Rectal smooth muscle tissue (tissue), 1 donor: ENCODE data around the gene MYLK2.

Experiments
- H3K27ac ChIP-seq: one replicate; pipeline ENCODE4 v1.7.0; 2013; ENCODE audit warnings: low read depth, low read length, inconsistent platforms
- H3K27me3 ChIP-seq: one replicate; pipeline ENCODE4 v1.7.0; 2013; ENCODE audit warnings: low read length; ENCODE audit not compliant: control insufficient read depth, insufficient read depth
- H3K36me3 ChIP-seq: one replicate; pipeline ENCODE4 v1.7.0; 2013; ENCODE audit warnings: low read length; ENCODE audit not compliant: control insufficient read depth, insufficient read depth
- H3K4me1 ChIP-seq: one replicate; pipeline ENCODE4 v1.7.0; 2013; ENCODE audit warnings: low read length; ENCODE audit not compliant: control insufficient read depth, insufficient read depth
- H3K4me3 ChIP-seq: one replicate; pipeline ENCODE4 v1.7.0; 2013; ENCODE audit warnings: low read length
- H3K9ac ChIP-seq: one replicate; pipeline ENCODE4 v1.7.0; 2013; ENCODE audit warnings: low read length

Gene MYLK2

DNA sequence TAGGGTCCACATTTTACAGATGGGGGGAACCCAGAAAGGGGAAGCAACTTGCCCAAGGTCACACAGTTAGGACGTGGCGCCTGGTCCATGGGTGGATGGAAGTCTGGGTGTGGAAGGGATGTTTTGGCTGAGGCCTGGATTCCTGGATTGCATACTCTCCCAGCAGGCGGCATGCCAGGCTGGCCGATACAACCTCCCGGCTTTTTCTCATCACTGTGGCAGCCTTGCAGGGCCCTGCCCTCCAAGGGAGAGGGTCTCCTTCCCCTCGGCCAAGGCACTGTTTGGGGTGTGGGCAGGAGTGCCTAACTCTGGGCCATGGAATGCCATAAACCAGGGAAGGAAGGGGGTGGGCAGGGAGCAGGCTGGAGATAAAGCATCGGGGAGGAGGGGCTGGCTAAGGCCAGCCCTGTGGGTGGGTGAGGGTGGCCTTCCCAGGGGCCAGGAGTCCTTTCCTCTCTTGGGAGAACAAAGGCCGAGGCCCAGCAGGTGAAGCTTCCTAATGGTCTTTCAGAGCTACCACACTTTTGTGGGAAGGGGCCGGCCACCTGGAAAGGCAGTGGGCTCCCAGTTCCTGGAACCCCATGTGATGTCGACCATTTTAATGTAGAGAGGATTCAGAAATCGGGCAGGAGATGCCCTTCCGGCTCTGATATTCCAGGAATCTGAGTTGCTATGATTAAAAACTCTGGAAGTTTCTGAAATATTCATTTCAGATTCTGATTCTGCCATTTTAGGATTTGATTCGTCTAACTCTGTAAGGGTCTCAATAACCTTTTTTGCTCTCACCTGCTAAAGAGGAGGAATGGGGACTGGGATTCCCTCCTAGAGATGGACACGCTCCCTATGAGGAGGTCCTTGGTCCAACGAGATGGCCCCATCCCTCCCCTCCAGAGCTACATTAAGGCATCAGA, 22.0 kb downstream of the MYLK2 start:
- peaks cover 3% of the 10 kb centered on the region for H3K4me1 ChIP-seq
- no peak overlapping the region for H3K4me3 ChIP-seq
- no peak overlapping the region for H3K9ac ChIP-seq
- H3K27ac ChIP-seq = no peak overlapping the region
- H3K36me3 ChIP-seq = no peaks in the 10 kb centered on the region
- no peaks in the 10 kb centered on the region for H3K27me3 ChIP-seq

DNA sequence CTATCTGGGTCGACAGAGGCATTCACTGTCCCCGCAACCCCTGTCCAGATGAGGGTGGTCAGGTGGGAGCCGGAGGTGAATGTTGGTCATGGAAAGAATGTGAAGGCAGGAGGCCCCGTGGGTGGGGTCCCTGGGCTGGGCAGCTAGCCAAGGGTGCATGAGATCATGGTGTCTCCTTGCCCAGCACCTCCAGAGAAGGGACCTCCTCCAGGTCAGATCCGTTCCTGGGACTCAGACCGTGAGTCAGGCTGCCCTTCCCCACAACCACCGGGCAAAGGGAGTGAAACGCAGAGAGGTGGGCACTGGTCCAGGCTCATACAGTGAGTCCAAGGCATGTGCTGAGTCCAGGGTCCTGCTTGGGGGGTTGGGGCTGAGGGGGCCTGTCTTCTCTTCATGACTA, 22.8 kb downstream of the MYLK2 start:
- H3K4me3 ChIP-seq = no peak overlapping the region
- no peak overlapping the region for H3K9ac ChIP-seq
- H3K36me3 ChIP-seq = no peaks in the 10 kb centered on the region
- no peak overlapping the region for H3K27ac ChIP-seq
- H3K4me1 ChIP-seq = no peaks in the 10 kb centered on the region
- no peaks in the 10 kb centered on the region for H3K27me3 ChIP-seq

GRCh38 chr20:31842471-31843157, 23.5 kb downstream of the MYLK2 start:
- Histone ChIP-seq H3K27me3 (no peaks in the 10 kb centered on the region), H3K9ac (no peak overlapping the region), H3K4me1 (no peaks in the 10 kb centered on the region), H3K36me3 (no peaks in the 10 kb centered on the region), H3K4me3 (no peak overlapping the region), H3K27ac (no peak overlapping the region)

GRCh38 chr20:31843288-31843687, 24.1 kb downstream of the MYLK2 start:
- Histone ChIP-seq H3K9ac (no peak overlapping the region), H3K36me3 (no peaks in the 10 kb centered on the region), H3K4me3 (no peak overlapping the region), H3K27me3 (no peaks in the 10 kb centered on the region), H3K27ac (no peak overlapping the region), H3K4me1 (no peaks in the 10 kb centered on the region)

GRCh38 chr20:31843881-31844280, 24.7 kb downstream of the MYLK2 start:
- no peaks in the 10 kb centered on the region for H3K4me1 ChIP-seq
- peaks cover 1% of the 10 kb centered on the region for H3K27me3 ChIP-seq
- no peak overlapping the region for H3K4me3 ChIP-seq
- no peaks in the 10 kb centered on the region for H3K36me3 ChIP-seq
- no peak overlapping the region for H3K9ac ChIP-seq
- H3K27ac ChIP-seq = no peak overlapping the region

DNA sequence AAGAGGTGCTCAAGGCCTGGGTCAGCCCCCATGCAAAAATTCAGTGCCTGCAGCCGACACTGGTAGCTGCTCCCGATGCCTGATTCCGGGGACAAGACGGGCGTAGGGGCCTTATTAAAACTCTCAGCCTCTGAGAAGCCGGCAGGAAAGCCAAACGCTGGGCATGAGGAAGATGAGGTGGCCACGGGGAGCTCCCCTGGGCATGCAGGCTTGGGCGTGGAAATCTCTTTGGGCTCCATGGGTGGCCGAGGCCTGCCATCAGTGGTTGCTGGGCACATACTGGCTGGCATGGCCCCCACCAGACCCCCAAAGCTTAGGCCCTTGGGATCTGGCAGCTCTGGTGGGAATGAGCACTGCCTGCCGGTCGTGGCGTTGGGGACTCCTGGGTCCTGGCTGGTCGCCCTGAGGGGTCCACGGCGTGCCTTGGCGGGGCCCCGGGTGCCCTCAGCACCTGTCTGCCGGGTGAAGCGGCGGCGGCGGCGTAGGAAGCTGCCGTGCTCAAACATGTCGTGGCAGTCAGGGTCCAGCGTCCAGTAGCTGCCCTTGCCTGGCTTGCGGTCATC, 25.7 kb downstream of the MYLK2 start:
- H3K9ac ChIP-seq = no peak overlapping the region
- H3K27me3 ChIP-seq = peaks cover 3% of the 10 kb centered on the region
- H3K4me1 ChIP-seq = no peaks in the 10 kb centered on the region
- H3K4me3 ChIP-seq = no peak overlapping the region
- no peaks in the 10 kb centered on the region for H3K36me3 ChIP-seq
- no peak overlapping the region for H3K27ac ChIP-seq

DNA sequence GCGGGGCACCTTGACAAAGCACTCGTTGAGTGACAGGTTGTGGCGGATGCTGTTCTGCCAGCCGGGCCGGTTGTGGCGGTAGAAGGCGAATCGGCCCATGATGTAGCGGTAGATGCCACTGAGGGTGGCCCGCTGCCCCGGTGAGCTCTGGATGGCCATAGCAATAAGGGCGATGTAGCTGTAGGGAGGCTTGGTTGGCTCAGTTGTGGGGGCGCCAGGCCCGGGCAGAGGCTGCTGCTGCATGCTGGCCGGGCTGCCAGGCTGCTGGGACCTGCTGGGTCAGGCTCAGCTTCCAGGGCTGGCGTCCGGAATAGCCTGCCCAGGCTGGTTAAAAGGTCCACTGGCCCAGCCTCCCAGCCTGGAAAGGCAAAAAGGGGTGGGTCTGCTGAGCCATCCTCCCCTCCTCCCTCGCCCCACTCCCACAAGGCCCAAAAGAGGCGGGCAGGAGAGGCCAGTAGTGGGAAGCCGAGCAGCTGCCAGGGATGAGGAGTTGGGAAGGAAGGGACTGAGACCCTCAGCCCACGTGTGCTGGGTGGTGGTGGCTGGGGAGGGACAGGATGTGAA, 26.2 kb downstream of the MYLK2 start, which contains the start of gene FOXS1:
Gene FOXS1 (minus strand): TSS at position 305 of the 564 bp plus-strand sequence. CDS start 62 bp downstream, at position 243.
- Histone ChIP-seq H3K27ac (no peak within 1 kb of the TSS), H3K4me1 (no peaks in the 10 kb centered on the region), H3K4me3 (no peak within 1 kb of the TSS), H3K36me3 (no peaks in the 10 kb centered on the region), H3K9ac (no peak within 1 kb of the TSS), H3K27me3 (peaks cover 3% of the 10 kb centered on the region)

DNA sequence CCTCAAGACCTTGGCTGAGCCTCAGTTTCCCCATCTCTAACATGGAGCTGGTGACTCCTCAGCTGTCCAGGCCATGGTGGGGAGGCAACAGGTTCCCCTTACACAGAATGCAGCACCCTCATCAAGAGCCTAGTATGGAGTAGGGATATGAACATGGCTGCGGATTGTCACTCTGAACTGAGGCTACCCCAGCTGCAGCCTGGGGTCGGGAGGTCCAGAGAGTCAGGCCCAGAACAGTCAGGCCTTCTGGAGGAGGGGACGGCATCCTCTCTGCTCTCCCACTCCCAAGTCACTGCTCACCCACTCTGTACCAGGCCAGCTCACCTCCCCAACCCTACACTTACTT, 27.6 kb downstream of the MYLK2 start:
- Histone ChIP-seq H3K27ac (no peak overlapping the region), H3K4me3 (no peak overlapping the region), H3K36me3 (no peaks in the 10 kb centered on the region), H3K4me1 (no peaks in the 10 kb centered on the region), H3K27me3 (peaks cover 3% of the 10 kb centered on the region), H3K9ac (no peak overlapping the region)

DNA sequence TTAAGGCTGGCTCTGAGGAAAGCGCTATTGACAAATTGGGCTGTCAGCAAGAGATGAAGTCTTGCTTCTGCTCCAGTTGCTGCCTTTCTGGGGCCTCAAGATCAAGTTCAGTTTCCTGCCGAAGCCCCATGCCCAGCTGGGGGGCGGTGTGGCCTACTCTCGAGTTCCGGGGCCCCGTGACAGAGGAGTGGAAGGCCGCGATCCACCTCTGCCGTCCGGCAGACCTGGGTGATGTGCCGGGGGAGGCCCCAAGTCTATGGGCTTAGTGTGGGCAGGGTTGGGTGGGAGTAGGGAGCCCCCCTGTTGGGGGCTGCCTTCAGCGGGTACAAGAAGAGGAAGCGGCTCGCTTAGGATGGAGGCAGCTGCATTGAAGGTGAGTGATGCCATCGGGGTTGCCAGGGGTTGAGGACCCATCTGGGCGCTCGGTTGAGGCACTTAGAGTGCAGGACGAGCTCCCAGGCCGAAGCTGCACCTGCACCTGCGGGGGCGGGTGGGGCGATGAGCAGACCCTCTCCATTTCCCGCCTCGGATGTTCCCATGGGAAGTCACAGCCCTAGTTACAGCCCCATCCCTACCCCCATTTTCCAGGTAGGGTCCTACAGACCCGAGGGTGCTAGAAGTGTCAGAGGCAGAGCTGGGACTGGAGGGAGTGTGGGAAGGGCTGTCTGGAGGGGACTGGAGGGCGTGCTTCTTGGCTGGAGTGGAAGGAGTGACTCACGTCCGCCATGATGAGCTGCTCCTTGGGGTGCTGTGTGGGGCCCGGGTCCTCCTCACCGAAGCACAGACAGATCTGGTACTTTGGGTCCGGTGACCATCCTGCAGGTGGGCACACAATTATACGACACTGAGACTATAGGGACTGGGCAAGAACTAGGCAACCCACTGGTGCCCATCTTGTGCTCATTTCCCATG, 29.2 kb downstream of the MYLK2 start:
- Histone ChIP-seq H3K4me1 (no peaks in the 10 kb centered on the region), H3K27ac (no peak overlapping the region), H3K27me3 (peaks cover 3% of the 10 kb centered on the region), H3K4me3 (no peak overlapping the region), H3K36me3 (no peaks in the 10 kb centered on the region), H3K9ac (no peak overlapping the region)

DNA sequence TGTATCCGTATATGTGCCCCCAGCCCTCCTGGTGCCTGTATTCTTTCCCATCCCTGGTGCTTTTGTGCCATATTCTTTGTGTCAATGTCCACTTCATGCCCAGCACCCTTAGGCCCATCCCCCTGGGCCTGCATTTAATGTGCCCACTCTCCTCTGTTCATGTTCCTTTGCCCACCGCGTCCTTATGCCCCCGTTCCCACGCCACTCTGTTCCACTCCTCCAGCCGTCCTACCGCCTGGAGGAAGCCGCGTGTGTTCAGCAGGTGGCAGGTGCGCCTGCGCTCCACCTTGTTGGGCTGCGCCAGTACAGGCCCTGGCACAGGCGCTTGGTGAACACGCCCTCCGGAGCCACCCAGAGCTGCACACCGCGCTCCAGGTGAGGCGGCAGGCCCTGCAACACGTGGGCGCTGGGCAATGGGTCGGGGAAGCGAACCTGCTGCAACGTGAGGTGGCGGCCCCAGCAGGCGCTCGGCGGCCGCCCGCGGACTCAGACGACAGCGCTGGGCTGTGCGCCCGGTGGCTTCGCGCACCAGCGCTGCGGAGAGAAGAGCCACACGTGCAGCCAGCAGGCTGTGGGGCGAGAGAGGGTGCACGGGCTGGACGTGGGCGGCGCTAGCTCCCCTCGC, 30.3 kb downstream of the MYLK2 start:
- Histone ChIP-seq H3K4me3 (no peak overlapping the region), H3K36me3 (no peaks in the 10 kb centered on the region), H3K27me3 (peaks cover 3% of the 10 kb centered on the region), H3K4me1 (no peaks in the 10 kb centered on the region), H3K27ac (no peak overlapping the region), H3K9ac (no peak overlapping the region)

- no peaks in the 10 kb centered on the region for H3K4me1 ChIP-seq
- H3K27me3 ChIP-seq = peaks cover 5% of the 10 kb centered on the region
- H3K36me3 ChIP-seq = no peaks in the 10 kb centered on the region
- H3K9ac ChIP-seq = no peak overlapping the region
- no peak overlapping the region for H3K27ac ChIP-seq
- no peak overlapping the region for H3K4me3 ChIP-seq
These were observed 32.2 kb downstream of the MYLK2 start for GRCh38 chr20:31851240-31851955.
